Measurements from ENCODE around the gene WASHC4. TPM values are rescaled to one million over a fixed set of nuclear protein-coding genes. Genes with fewer than 3 reads are reported as not detected.

WASHC4 gene
- total RNA-seq: 10 to 100 TPM; 23.5 to 32.5 (median 28.8) TPM

- peak; percentile 94 to 99 for DNase-seq (ENCODE audit: low spot score in 2 of 2)
- TF ChIP-seq POLR2A (IDR thresholded peaks at IDR 0.05): peak in 1 of 2 donors; percentile 66
- TF ChIP-seq, protein P1, sequence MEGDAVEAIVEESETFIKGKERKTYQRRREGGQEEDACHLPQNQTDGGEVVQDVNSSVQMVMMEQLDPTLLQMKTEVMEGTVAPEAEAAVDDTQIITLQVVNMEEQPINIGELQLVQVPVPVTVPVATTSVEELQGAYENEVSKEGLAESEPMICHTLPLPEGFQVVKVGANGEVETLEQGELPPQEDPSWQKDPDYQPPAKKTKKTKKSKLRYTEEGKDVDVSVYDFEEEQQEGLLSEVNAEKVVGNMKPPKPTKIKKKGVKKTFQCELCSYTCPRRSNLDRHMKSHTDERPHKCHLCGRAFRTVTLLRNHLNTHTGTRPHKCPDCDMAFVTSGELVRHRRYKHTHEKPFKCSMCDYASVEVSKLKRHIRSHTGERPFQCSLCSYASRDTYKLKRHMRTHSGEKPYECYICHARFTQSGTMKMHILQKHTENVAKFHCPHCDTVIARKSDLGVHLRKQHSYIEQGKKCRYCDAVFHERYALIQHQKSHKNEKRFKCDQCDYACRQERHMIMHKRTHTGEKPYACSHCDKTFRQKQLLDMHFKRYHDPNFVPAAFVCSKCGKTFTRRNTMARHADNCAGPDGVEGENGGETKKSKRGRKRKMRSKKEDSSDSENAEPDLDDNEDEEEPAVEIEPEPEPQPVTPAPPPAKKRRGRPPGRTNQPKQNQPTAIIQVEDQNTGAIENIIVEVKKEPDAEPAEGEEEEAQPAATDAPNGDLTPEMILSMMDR (IDR thresholded peaks at IDR 0.05): no peak
- 1% methylated on average over 35 to 75 of the region's 85 CpGs for WGBS, 2 donors
- peak within 1 kb of the TSS; percentile 95 for H3K4me3 ChIP-seq (ENCODE audit: low read depth, poor library complexity, severe bottlenecking)
- intact Hi-C loops (cut with DNase I; ENCODE audit: low total_unique reads): no loop called here
These were observed at the start of gene WASHC4 for GRCh38 chr12:105107494-105108371. Gene WASHC4 (plus strand): TSS chr12:105107731. CDS start chr12:105107801, 70 bp downstream.

DNA sequence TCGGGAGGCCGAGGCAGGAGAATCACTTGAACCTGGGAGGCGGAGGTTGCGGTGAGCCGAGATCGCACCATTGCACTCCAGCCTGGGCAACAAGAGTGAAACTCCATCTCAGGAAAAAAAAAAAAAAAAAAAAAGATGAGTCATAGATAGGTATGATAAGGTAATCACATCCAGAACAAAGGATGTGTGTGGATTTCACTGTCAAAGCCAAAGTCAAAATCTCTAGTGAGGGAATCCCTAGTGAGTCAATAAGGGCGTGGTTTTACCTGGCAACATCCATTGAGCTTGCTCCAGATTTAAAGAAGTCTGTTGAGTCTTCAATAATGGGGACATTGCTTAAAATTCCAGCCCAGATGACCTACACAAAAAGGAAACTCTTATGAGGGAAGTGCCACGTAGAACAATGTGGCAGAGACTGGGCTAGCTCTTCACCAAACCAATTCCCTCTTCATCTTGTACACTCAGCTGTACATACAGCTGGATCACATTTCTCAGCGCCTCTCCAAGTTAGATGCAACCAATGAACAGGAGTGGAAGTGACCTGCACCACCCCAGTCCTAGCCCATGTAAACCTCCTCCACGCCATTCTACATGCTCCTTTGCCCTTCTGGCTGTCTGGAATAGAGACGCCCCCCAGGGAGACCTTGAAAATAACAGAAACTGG, 46.7 kb upstream of the WASHC4 start:
- no peak for DNase-seq (ENCODE audit: low spot score in 2 of 2)
- H3K4me3 ChIP-seq (ENCODE audit: low read depth, poor library complexity, severe bottlenecking): no peak overlapping the region
- 83 to 85% methylated on average over 6 to 11 of the region's 11 CpGs for WGBS, 2 donors
- TF ChIP-seq POLR2A (IDR thresholded peaks at IDR 0.05): no peak
- TF ChIP-seq, protein P1 (IDR thresholded peaks at IDR 0.05): no peak
- intact Hi-C loops (cut with DNase I; ENCODE audit: low total_unique reads): no loop called here

DNA sequence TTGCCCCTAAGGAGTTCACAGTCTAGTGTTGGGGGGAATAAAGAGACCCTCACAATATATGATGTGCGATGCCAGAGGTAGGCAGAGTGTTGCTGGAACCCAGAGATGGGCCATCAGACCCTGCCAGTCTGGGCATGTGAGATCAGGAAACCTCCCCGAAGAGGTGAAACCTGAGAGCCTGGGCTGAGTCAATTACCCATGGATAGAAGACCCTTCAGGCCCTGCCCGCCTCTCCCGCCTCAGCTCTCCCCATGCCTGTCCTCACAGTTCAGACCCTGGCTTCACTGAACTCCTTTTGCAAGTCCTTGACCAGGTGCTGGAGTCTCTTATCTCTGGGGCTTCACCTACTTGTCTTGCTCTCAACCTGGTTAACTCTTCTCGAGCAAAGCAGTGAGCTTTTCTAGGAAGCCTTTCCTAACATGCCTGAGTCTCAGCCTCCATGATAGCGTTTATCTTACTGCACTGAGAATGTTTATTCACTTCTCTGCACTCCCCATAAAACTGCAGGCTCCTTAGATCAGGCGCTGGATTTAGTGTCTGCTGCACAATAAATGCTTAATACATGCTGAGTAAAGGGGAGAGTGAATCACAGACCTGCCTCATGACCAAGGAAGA, 42.9 kb upstream of the WASHC4 start:
- WGBS, 2 donors: 76 to 78% methylated on average over 7 of the region's 7 CpGs
- TF ChIP-seq, protein P1 (IDR thresholded peaks at IDR 0.05): no peak
- TF ChIP-seq POLR2A (IDR thresholded peaks at IDR 0.05): no peak
- no peak for DNase-seq (ENCODE audit: low spot score in 2 of 2)
- H3K4me3 ChIP-seq (ENCODE audit: low read depth, poor library complexity, severe bottlenecking): no peak overlapping the region
- intact Hi-C loops (cut with DNase I; ENCODE audit: low total_unique reads): no loop called here

DNA sequence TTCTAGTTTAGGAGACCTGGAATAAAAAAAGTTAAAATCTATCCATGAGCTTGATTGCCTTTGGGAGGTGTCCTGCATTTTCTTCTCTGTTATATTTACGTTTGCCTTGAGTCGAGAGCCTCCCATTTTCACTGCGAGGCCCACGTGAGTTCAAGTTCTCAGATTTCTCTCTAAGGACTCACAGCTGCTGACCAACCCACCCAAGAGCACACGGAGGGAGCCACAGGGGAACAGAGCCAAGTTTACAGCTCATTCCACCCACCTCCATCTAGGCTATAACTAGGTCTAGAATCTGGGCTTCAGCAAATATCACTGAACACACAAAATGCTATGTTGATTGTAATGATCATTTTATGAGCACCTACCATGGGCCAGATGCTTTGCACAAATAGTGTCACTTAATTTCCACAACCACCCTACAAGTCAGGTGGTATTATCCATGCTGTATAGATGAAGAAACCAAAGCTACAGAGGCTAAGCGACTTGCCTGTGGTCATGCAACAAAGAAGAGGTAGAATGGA, 40.0 kb upstream of the WASHC4 start:
- TF ChIP-seq POLR2A (IDR thresholded peaks at IDR 0.05): no peak
- TF ChIP-seq, protein P1 (IDR thresholded peaks at IDR 0.05): no peak
- H3K4me3 ChIP-seq (ENCODE audit: low read depth, poor library complexity, severe bottlenecking): no peak overlapping the region
- intact Hi-C loops (cut with DNase I; ENCODE audit: low total_unique reads): no loop called here
- WGBS, 2 donors: 64 to 72% methylated on average over 6 of the region's 6 CpGs
- no peak for DNase-seq (ENCODE audit: low spot score in 2 of 2)

- DNase-seq (ENCODE audit: low spot score in 2 of 2): no peak
- no peak overlapping the region for H3K4me3 ChIP-seq (ENCODE audit: low read depth, poor library complexity, severe bottlenecking)
- intact Hi-C loops (cut with DNase I; ENCODE audit: low total_unique reads): no loop called here
- WGBS, 2 donors: 61 to 69% methylated on average over 4 of the region's 4 CpGs
- TF ChIP-seq, protein P1 (IDR thresholded peaks at IDR 0.05): no peak
- no peak for TF ChIP-seq POLR2A (IDR thresholded peaks at IDR 0.05)
These were observed 37.4 kb upstream of the WASHC4 start for GRCh38 chr12:105069936-105070702.
